HepG2 (cell line): ENCODE measurements around the gene FYB2. TPM values are rescaled to one million over a fixed set of nuclear protein-coding genes. Genes with fewer than 3 reads are reported as not detected.

Experiments used
- ATAC-seq: fragments of 200-7000 bp; cut with Tn5 transposase; 3 replicates; pipeline ENCODE4 v1.9.1; 2020; ENCODE audit warnings: mild to moderate bottlenecking, moderate library complexity
- BruUV-seq: library from RNA; stranded (reverse); fragments of 400-500 nt; replicated peaks from 2 replicates; lab custom pipeline; 2021; lab: Mats Ljungman, UMichigan
- CTCF ChIA-PET: fragments of 300-600 bp; formaldehyde crosslinking; extraction: SDS; loops from one replicate; lab custom pipeline; 2021; ENCODE audit warnings: low total read pairs, inconsistent platforms, low intra/inter-chr PET ratio; lab: Yijun Ruan, JAX
- POLR2A ChIA-PET: fragments of 350-600 bp; sonication (Branson Sonifier 250); formaldehyde crosslinking; loops from one replicate; lab custom pipeline; 2020; ENCODE audit warnings: antibody characterized with exemption, inconsistent platforms; lab: Yijun Ruan, JAX
- DNase-seq: peaks from one replicate; pipeline ENCODE4 v3.0.0-alpha.2; 2015; ENCODE audit warnings: low spot score
- FAIRE-seq: peaks from 3 replicates; lab custom pipeline; 2011; peaks lifted over from hg19 to GRCh38; lab: Jason Lieb, UNC
- H2AFZ ChIP-seq: one replicate; pipeline ENCODE4 v1.6.1; 2011; ENCODE audit warnings: low read length, inconsistent platforms
- H3K27ac ChIP-seq: fragments of 300-600 bp; 3 replicates; pipeline ENCODE4 v1.8.0; 2011; ENCODE audit warnings: mixed run types, mild to moderate bottlenecking, mixed read lengths, low read length, inconsistent platforms; ENCODE audit not compliant: insufficient read depth; ENCODE audit errors: extremely low read length
- H3K27me3 ChIP-seq, 2 experiments: fragments of 200-600 bp in 1 of 2; 2 replicates in 1 of 2; 3 replicates in 1 of 2; pipeline versions ENCODE4 v1.6.0 to v1.8.0; 2011; ENCODE audit warnings: low read length in 2 of 2, mild to moderate bottlenecking in 2 of 2, moderate library complexity in 2 of 2, inconsistent platforms in 1 of 2; ENCODE audit not compliant: insufficient read depth in 2 of 2, control insufficient read depth in 1 of 2
- H3K36me3 ChIP-seq, 2 experiments: fragments of 200-600 bp in 1 of 2; replicated peaks in 1 of 2; 2 replicates in 1 of 2; 3 replicates in 1 of 2; pipeline versions ENCODE4 v1.5.1 to v1.8.0; 2011; ENCODE audit warnings: low read length in 2 of 2, inconsistent platforms in 1 of 2; ENCODE audit not compliant: insufficient read depth in 2 of 2, control insufficient read depth in 1 of 2
- H3K4me1 ChIP-seq: 2 replicates; pipeline ENCODE4 v1.5.1; 2012; ENCODE audit warnings: low read length, inconsistent platforms; ENCODE audit not compliant: insufficient read depth
- H3K4me2 ChIP-seq: 2 replicates; pipeline ENCODE4 v1.6.0; 2011; ENCODE audit warnings: low read depth, low read length, inconsistent platforms
- H3K4me3 ChIP-seq, 3 experiments: fragments of 200-600 bp in 1 of 3; sonication (generic), shearing (Covaris generic) in 1 of 3; replicated peaks in 1 of 3; 2 replicates each; pipeline ENCODE4 v1.5.1; 2011 to 2016; ENCODE audit warnings: low read length in 3 of 3, inconsistent platforms in 2 of 3, low read depth in 2 of 3, mild to moderate bottlenecking in 2 of 3, control low read depth in 1 of 3, mixed read lengths in 1 of 3; ENCODE audit not compliant: insufficient read depth in 1 of 3
- H3K79me2 ChIP-seq: one replicate; pipeline ENCODE4 v1.6.1; 2011; ENCODE audit warnings: low read length, inconsistent platforms; ENCODE audit not compliant: insufficient read depth
- H3K9ac ChIP-seq: 2 replicates; pipeline ENCODE4 v1.6.0; 2011; ENCODE audit warnings: mild to moderate bottlenecking, low read depth, low read length, inconsistent platforms; ENCODE audit not compliant: insufficient read depth
- H3K9me3 ChIP-seq: 2 replicates; pipeline ENCODE4 v1.5.1; 2012; ENCODE audit warnings: mild to moderate bottlenecking, low read length
- H4K20me1 ChIP-seq: 2 replicates; pipeline ENCODE4 v1.6.0; 2011; ENCODE audit warnings: inconsistent platforms, mild to moderate bottlenecking, low read length, moderate library complexity; ENCODE audit not compliant: insufficient read depth
- ARHGAP35 ChIP-seq: sonication (generic); formaldehyde crosslinking; IDR thresholded peaks from 2 replicates; pipeline ENCODE4 v1.9.0; 2022; ENCODE audit warnings: mild to moderate bottlenecking, inconsistent platforms, moderate library complexity, missing genetic modification reagents, borderline replicate concordance
- FOXA3 ChIP-seq: IDR thresholded peaks from 2 replicates; pipeline ENCODE4 v1.6.1; 2016; ENCODE audit warnings: missing genetic modification reagents, missing compliant biosample characterization
- FOXP1 ChIP-seq, 2 experiments: fragments of 450-650 bp in 1 of 2; IDR thresholded peaks; 2 replicates each; pipeline ENCODE4 v1.6.1; 2017 to 2018; ENCODE audit warnings: antibody characterized with exemption in 1 of 2
- GATA4 ChIP-seq: sonication (generic); IDR thresholded peaks from 2 replicates; pipeline ENCODE4 v1.6.1; 2016; ENCODE audit warnings: antibody characterized with exemption, low read depth, borderline replicate concordance
- GTF3A ChIP-seq: sonication (generic); formaldehyde crosslinking; conservative IDR thresholded peaks from 2 replicates; pipeline ENCODE4 v1.4.0; 2020; ENCODE audit warnings: mild to moderate bottlenecking, missing genetic modification reagents
- PRPF4 ChIP-seq: fragments of 200-400 bp; formaldehyde crosslinking; IDR thresholded peaks from 2 replicates; pipeline ENCODE4 v1.6.1; 2016; ENCODE audit warnings: low read length, low read depth; ENCODE audit not compliant: poor library complexity, severe bottlenecking
- TEAD3 ChIP-seq: optimal IDR thresholded peaks from 2 replicates; pipeline ENCODE3; 2016; ENCODE audit warnings: borderline replicate concordance
- THYN1 ChIP-seq: sonication (generic); formaldehyde crosslinking; IDR thresholded peaks from 2 replicates; pipeline ENCODE4 v1.8.1; 2023; ENCODE audit warnings: low read depth, mild to moderate bottlenecking, moderate library complexity, missing genetic modification reagents, borderline replicate concordance
- ZBTB7A ChIP-seq: sonication (generic); formaldehyde crosslinking; IDR thresholded peaks from 2 replicates; pipeline ENCODE4 v1.8.0; 2022; ENCODE audit warnings: mild to moderate bottlenecking, missing genetic modification reagents
- ZNF468 ChIP-seq: sonication (generic); formaldehyde crosslinking; IDR thresholded peaks from 2 replicates; pipeline ENCODE4 v1.8.0; 2022; ENCODE audit warnings: mild to moderate bottlenecking, moderate library complexity, missing genetic modification reagents
- WGBS: methylation state at CpG from one replicate; pipeline ENCODE4 v1.1.6; 2017; ENCODE audit warnings: low lambda C conversion rate; 5-methylcytosine and 5-hydroxymethylcytosine counted together
- in situ Hi-C: cut with HindIII; loops from 2 replicates; pipeline ENCODE4 v1.10.0; 2017; ENCODE audit warnings: low pct_unique_long_range_greater_than_20kb; ENCODE audit not compliant: extremely low pct_ligation_motif_present
- intact Hi-C: fragments of 100-400 bp; cut with micrococcal nuclease; formaldehyde crosslinking; loops from one replicate; pipeline ENCODE4 v1.10.0; 2022; ENCODE audit not compliant: unreplicated experiment
- polyA plus RNA-seq, 8 experiments: library from polyadenylated mRNA; depleted of rRNA in 3 of 8; stranded (reverse) in 7 of 8; unstranded in 1 of 8; fragments of >200 nt; fragmentation: Illumina TruSeq in 4 of 8; extraction: Trizol in 4 of 8; gene quantifications; 2 replicates each; pipeline versions ENCODE4 v1.2.1 to v1.2.3, GENCODE V29; 2011 to 2016; ENCODE audit warnings: low read depth in 4 of 8, missing spikeins in 1 of 8, mixed read lengths in 1 of 8; ENCODE audit not compliant: insufficient read depth in 1 of 8
- total RNA-seq, 5 experiments: library from RNA; depleted of rRNA; stranded (reverse); fragments of >200 nt; fragmentation: Illumina TruSeq; extraction: Trizol; gene quantifications; 2 replicates each; pipeline ENCODE4 v1.2.3, GENCODE V29; 2016; ENCODE audit warnings: low read depth in 1 of 5
- TF ChIP-seq, protein P1 (sequence below): sonication (generic); formaldehyde crosslinking; IDR thresholded peaks from 2 replicates; pipeline ENCODE4 v1.8.1; 2022; ENCODE audit warnings: mild to moderate bottlenecking, missing genetic modification reagents
- TF ChIP-seq, protein P2 (sequence below): IDR thresholded peaks from 2 replicates; pipeline ENCODE4 v1.6.1; 2016; ENCODE audit warnings: missing genetic modification reagents, missing compliant biosample characterization
- TF ChIP-seq, protein P3 (sequence below): sonication (generic); formaldehyde crosslinking; IDR thresholded peaks from 2 replicates; pipeline ENCODE4 v1.4.0; 2020; ENCODE audit warnings: missing genetic modification reagents

The FYB2 gene
- total and polyA plus RNA-seq, 2 of the 13 experiments (the other 11 are each of a cell fraction or from before 2014, with no cell fraction given): 1.2 to 2.7 TPM

DNA sequence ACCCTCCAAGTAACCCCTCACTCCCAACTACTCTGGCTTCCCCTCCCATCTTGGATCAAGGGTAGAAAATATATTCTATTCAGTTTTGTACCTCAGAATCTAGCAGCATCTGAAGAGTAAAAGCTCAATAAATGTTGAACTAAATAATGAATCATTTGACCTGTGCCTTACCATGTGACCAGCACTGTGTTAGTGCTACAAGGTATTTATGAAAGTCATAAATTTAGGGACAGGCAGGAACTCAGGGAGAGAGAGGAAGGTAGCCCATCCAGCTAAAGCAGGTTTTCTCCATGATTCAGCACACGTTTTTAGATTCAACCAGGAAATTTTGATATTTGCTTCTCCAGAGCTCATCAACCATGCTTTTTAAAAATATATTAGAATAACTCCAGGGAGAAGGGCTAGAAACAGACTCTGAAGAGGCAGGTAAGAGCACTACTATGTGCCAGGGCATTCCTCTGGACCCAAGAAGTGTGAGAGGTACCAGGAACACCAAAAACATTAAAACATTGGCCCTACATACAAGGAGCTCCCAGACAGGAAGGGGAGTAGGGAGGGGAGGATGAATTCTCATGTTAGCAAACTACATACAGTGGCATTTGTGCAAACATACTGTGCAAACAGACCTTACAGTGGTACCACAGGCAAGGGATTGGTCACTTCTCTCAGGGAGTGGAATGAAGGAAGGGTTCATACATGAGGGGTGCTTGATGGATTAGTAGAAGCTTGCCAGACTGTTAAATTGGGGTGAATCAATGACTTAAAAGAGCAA, 64.3 kb downstream of the FYB2 start:
- Histone ChIP-seq H3K27me3 (no peaks in the 10 kb centered on the region), H3K9me3 (no peaks in the 10 kb centered on the region), H3K36me3 (no peaks in the 10 kb centered on the region), H3K4me1 (peaks cover 20% of the 10 kb centered on the region), H3K9ac (no peak overlapping the region), H4K20me1 (no peaks in the 10 kb centered on the region), H2AFZ (no peak overlapping the region), H3K4me2 (no peak overlapping the region), H3K79me2 (no peaks in the 10 kb centered on the region), H3K4me3 (no peak overlapping the region), H3K27ac (no peak overlapping the region)
- in situ Hi-C loops (loop anchor here (5.0 kb wide), 1 partner anchor 67 kb away; no protein-coding TSS in a partner anchor), intact Hi-C loops (no loop called here)
- no TSS peak for BruUV-seq
- 77% methylated on average over 1 of the region's 1 CpG for WGBS
- ATAC-seq (peak; percentile 53; the same call in 2 of the 3 replicates), DNase-seq (peak; percentile 37), FAIRE-seq (no peak)
- TF ChIP-seq, protein P1, sequence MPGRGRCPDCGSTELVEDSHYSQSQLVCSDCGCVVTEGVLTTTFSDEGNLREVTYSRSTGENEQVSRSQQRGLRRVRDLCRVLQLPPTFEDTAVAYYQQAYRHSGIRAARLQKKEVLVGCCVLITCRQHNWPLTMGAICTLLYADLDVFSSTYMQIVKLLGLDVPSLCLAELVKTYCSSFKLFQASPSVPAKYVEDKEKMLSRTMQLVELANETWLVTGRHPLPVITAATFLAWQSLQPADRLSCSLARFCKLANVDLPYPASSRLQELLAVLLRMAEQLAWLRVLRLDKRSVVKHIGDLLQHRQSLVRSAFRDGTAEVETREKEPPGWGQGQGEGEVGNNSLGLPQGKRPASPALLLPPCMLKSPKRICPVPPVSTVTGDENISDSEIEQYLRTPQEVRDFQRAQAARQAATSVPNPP (CRISPR knock-in tag): no peak
- TF ChIP-seq FOXA3: 0 out of 2 replicates have a peak, but pooled peaks have one; percentile 35
- no peak for TF ChIP-seq GATA4
- no peak for TF ChIP-seq PRPF4
- peak; percentile 13 for TF ChIP-seq TEAD3
- no peak for TF ChIP-seq THYN1 (CRISPR knock-in tag)
- POLR2A ChIA-PET: interaction anchor here (1.3 kb wide), 1 partner anchor 11 kb away, joined by 3 read pairs; no protein-coding TSS in a partner anchor
- CTCF ChIA-PET: no interaction called here

DNA sequence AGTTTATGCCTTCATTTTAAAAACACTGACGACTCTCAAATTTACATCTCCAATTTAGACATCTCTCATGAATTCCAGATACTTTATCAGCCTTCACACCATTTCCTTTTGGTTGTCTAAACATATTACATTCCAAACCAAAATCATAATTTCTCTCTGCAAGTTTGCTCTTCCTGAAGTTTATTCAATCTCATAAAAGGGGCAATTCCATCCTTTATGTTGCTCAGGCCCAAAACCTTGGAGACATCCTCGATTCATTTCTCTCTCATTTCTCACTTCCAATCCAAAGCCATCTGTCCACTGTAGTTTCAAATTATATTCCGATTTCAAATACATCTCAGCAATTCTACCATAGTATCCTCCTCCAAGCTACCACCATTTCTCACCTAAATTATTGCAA, 74.0 kb downstream of the FYB2 start:
- no peak overlapping the region for H3K27ac ChIP-seq
- ChIA-PET POLR2A (no interaction called here), CTCF (no interaction called here)
- H3K4me1 ChIP-seq: no peaks in the 10 kb centered on the region
- no peaks in the 10 kb centered on the region; a peak in 1 of 5 replicates for H3K27me3 ChIP-seq
- H4K20me1 ChIP-seq: no peaks in the 10 kb centered on the region
- FAIRE-seq (no peak), ATAC-seq (no peak), DNase-seq (no peak)
- no TSS peak for BruUV-seq
- in situ Hi-C loops (no loop called here), intact Hi-C loops (no loop called here)
- H3K36me3 ChIP-seq: no peaks in the 10 kb centered on the region
- H3K4me3 ChIP-seq: no peak overlapping the region
- no peak overlapping the region for H2AFZ ChIP-seq
- H3K4me2 ChIP-seq: no peak overlapping the region
- no peak overlapping the region for H3K9ac ChIP-seq
- WGBS: 82% methylated on average over 3 of the region's 3 CpGs
- no peaks in the 10 kb centered on the region for H3K9me3 ChIP-seq
- no peaks in the 10 kb centered on the region for H3K79me2 ChIP-seq
- TF ChIP-seq ARHGAP35 (CRISPR knock-in tag) (no peak), ZNF468 (CRISPR knock-in tag) (no peak), GTF3A (CRISPR knock-in tag) (no peak), FOXP1 (IDR thresholded peaks at IDR 0.05) (no peak), FOXP1 (CRISPR knock-in tag; IDR thresholded peaks at IDR 0.05) (no peak), ZBTB7A (CRISPR knock-in tag) (no peak)
- TF ChIP-seq, protein P2, sequence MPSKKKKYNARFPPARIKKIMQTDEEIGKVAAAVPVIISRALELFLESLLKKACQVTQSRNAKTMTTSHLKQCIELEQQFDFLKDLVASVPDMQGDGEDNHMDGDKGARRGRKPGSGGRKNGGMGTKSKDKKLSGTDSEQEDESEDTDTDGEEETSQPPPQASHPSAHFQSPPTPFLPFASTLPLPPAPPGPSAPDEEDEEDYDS (CRISPR knock-in tag): no peak
- TF ChIP-seq, protein P3, sequence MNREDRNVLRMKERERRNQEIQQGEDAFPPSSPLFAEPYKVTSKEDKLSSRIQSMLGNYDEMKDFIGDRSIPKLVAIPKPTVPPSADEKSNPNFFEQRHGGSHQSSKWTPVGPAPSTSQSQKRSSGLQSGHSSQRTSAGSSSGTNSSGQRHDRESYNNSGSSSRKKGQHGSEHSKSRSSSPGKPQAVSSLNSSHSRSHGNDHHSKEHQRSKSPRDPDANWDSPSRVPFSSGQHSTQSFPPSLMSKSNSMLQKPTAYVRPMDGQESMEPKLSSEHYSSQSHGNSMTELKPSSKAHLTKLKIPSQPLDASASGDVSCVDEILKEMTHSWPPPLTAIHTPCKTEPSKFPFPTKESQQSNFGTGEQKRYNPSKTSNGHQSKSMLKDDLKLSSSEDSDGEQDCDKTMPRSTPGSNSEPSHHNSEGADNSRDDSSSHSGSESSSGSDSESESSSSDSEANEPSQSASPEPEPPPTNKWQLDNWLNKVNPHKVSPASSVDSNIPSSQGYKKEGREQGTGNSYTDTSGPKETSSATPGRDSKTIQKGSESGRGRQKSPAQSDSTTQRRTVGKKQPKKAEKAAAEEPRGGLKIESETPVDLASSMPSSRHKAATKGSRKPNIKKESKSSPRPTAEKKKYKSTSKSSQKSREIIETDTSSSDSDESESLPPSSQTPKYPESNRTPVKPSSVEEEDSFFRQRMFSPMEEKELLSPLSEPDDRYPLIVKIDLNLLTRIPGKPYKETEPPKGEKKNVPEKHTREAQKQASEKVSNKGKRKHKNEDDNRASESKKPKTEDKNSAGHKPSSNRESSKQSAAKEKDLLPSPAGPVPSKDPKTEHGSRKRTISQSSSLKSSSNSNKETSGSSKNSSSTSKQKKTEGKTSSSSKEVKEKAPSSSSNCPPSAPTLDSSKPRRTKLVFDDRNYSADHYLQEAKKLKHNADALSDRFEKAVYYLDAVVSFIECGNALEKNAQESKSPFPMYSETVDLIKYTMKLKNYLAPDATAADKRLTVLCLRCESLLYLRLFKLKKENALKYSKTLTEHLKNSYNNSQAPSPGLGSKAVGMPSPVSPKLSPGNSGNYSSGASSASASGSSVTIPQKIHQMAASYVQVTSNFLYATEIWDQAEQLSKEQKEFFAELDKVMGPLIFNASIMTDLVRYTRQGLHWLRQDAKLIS (CRISPR knock-in tag): no peak
